ENCODE results near the gene MYH7.
"Not testable (repeated sequence)": the region's sequence is repeated elsewhere in the genome, so short reads cannot be mapped to it uniquely, and the experiment has no call there.

Gene MYH7

GRCh38 chr14:23435543-23436326 is at the start of gene MYH7:
Gene MYH7 (minus strand): TSS chr14:23435660. CDS start chr14:23433732, 1,928 bp downstream.
- no peak for DNase-seq

GRCh38 chr14:23483236-23483854 is 47.9 kb upstream of the MYH7 start:
- peak; percentile 79 for DNase-seq

DNA sequence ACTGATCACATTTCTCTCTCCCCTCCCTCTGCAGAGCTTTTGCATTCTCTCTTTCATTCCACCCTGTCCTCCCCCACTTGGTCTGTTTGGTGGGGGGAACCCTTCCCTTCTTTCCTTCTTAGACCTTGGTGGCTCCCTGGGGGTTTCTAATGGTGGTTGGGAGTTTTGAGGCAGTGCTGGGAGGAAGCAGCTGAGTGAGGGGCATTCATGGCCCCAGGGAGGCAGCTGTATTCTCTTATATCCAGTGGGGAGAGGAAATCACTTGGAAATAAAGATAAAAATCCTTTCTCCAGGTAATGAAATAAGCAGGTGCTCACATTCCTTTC is 47.3 kb upstream of the MYH7 start:
- no peak for DNase-seq

- DNase-seq, result peak; percentile 28
These were observed 46.7 kb upstream of the MYH7 start for GRCh38 chr14:23481979-23482822.

DNA sequence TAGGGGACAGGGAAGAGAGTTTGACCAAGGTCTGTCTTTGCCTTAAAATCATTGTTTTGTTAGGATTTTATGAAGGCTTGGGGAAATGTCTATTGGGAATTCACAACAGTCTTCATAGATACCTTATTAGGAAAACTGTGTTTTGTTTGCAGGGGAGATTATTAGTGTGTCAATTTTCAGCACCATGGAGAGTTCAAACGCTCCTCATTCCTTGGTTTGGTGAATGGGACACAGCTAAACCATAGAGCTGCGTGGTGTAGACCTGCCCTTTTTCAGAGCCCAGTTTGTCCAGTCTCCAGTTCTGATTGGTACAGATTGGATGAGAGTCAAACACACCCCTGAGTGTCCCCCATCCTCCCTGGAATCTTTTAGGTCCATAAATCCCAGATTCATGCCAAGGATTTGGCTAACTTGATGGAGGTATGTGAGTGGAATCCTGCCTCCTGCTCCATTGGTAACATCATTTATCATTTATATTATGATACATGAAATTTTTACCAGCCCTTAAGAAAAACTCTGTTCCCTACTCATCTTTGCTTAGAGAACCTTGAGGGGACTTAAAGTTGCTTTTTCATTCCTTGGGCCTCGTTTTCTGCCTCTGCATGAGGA is 46.0 kb upstream of the MYH7 start:
- no peak for DNase-seq

DNA sequence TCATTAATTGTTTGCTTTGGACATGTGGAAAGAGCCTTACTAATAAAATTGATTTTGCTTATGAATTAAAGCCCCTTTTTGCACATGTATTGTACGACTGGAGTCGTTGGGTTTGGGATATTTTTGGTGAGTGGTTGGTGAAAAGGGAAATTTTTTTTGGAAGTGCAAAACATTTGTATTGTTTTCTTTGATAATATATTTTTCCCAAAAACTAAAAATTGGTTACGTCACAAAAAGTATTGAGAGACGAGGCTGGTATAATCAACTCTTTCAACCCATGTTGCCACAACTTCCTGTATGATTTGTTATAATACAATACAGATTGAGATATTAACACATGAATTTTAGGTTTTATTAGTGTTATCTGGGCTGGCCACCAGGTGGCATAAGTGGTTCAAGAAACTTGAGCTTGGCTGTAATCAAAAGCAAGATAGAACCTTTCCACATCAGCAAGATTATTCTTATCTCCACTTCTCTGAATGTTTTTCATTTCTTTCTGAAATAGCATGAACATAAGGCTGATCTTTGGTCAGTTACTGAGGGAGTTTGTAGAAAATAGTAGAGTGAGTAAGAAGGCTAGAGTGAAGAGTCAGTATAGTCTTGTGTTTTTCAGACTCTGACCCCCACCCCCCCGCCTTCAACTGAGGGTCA is 42.8 kb upstream of the MYH7 start:
- peak; percentile 55 for DNase-seq

GRCh38 chr14:23470947-23471346 is 35.5 kb upstream of the MYH7 start:
- DNase-seq, result no peak

GRCh38 chr14:23469906-23470403 is 34.5 kb upstream of the MYH7 start:
- no peak for DNase-seq

- DNase-seq, result peak; percentile 100
These were observed 33.9 kb upstream of the MYH7 start, which contains the start of gene NGDN for GRCh38 chr14:23469127-23469905. Gene NGDN (plus strand): TSS chr14:23469703. CDS start chr14:23469716, 13 bp downstream.

- no peak for DNase-seq
These were observed 33.3 kb upstream of the MYH7 start for GRCh38 chr14:23468704-23469126.

GRCh38 chr14:23465261-23465660 is 29.8 kb upstream of the MYH7 start:
- no peak for DNase-seq

- no peak for DNase-seq
These were observed 29.2 kb upstream of the MYH7 start for GRCh38 chr14:23464700-23465099.

- DNase-seq, result no peak
These were observed 25.5 kb upstream of the MYH7 start for GRCh38 chr14:23460960-23461359.

- DNase-seq, result no peak
These were observed 22.4 kb upstream of the MYH7 start for GRCh38 chr14:23457587-23458445.

DNA sequence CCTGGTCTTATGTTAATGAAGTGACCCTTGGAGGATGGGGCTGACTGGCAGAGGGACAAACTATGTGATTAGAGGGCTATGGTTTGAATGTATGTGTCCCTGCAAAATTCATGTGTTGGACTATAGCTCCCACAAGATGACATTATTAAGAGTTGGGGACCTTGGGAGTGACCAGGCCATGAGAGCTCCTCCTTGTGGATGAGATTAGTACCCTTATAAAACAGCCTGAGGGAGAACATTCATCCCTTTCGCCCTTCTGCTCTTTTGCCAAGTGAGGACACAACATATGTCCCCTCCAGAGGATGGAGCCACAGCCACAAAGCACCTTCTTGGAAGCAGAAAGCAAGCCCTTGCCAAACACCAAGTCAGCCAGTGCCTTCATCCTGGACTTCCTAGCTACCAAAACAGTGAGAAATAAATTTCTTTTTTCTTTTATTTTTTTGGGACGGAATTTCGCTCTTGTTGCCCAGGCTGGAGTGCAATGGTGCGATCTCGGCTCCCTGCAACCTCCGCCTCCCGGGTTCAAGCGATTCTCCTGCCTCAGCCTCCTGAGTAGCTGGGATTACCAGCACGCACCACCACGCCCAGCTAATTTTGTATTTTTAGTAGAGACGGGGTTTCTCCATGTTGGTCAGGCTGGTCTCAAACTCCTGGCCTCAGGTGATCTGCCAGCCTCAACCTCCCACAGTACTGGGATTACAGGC is 21.6 kb upstream of the MYH7 start:
- DNase-seq, result not testable (repeated sequence)

DNA sequence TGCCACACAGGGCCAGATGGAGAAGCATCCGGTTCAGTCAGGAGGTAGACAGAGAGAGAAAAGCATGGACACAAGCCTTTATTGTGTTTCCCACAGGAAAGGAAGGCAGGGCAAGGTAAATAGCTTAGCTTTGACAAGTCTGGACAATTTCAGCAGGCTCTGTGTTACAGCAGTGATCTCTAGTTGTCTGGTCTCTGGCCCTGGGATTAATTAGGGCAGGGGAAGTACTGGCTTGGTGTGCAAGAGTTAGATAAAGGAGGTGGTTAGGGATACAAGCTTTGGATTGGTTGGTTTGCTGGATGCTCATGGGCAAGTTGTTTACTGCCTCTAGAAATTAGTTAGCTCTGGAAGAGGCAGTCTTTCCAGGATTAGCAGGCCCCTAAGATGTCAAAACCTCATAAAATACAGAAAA is 19.0 kb upstream of the MYH7 start:
- DNase-seq, result no peak

DNA sequence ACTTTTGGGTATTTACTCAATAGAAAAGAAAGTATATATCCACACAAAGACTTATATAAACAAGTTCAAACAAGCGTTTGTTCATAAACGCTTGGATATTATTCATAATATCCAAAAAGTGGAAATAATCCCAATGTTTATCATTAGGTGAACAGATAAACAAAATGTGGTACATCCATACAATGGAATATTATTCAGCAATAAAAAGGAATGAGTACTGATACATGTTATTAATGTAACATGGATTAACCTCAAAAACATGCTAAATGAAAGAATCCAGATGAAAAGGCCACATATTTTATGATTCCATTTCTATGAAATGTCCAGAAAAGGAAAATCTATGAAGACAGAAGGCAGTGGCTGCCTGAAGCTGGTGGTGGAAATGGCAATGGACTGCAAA is 16.8 kb upstream of the MYH7 start:
- no peak for DNase-seq

DNA sequence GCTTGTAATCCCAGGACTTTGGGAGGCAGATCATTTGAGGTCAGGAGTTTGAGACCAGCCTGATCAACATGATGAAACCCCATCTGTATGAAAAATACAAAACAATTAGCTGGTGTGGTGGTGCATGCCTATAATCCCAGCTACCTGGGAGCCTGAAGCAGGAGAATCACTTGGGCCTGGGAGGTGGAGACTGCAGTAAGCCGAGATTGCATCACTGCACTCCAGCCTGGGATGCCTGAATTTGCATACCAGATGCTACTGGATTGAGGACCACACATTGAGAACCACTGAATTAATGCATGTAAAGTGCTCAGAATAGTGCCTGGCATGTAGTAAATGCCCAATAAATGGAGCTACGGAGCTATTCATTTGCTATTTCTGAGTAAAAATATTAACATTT is 14.9 kb upstream of the MYH7 start:
- no peak for DNase-seq

- DNase-seq, result no peak
These were observed 13.9 kb upstream of the MYH7 start for GRCh38 chr14:23449314-23449713.

Data from midbrain (tissue), 1 donor.